HG02571 (cell line): ENCODE results near the gene VEGFC.

ENCODE experiments used
- ATAC-seq: cut with Tn5 transposase; IDR thresholded peaks from one replicate; pipeline ENCODE4 v1.9.1; 2021; ENCODE audit warnings: mild to moderate bottlenecking, moderate library complexity; ENCODE audit not compliant: unreplicated experiment

The VEGFC gene

DNA sequence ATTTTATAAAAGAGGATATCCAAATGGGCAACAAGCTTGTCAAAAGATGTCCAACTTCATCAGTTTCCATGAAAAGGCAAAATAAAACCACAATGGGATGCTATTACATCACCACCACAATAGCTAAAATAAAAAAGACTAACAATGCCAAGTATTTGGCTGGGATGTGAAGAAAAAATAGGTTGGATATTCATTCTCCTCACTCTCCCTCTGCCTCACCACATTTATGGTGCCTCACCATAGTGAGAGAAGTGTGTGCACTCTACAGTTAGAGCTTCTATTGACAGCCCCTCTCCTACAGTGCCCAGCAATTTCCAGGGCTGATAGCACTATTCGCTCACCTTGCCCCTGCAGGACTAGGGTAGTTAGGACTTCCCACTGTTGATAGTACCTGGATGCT lies 25.5 kb downstream of the VEGFC start:
- no peak for ATAC-seq

DNA sequence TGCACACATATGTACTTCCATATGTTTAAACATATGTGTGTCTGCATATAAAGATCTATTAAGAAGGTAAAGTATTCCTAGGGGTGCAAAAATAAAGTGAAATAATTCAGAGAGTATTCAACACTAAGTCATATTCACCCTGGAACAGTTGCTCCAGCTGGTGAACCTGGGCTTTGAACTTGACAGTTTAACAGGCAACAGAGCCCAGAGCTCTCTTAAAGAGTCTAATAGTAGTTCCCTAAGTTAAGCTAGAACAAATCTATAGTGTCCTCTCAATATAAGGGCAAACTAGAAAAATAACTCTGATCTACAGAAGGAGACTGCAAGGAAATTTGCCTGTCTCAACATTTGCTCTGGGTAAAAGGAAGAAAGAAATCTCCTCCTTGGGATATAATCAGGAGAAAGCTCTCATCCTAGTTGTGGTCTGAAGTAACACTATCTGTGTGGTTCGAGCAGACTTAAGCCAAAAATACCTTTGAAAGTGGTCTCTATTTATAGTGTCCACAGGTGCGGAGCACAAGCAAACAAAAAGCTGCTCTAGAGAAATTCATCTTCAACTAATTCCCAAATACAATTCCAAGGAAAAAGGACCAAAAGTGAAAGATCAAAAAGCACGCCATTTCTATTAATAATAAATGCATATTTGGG lies 29.9 kb downstream of the VEGFC start:
- ATAC-seq, result no peak

DNA sequence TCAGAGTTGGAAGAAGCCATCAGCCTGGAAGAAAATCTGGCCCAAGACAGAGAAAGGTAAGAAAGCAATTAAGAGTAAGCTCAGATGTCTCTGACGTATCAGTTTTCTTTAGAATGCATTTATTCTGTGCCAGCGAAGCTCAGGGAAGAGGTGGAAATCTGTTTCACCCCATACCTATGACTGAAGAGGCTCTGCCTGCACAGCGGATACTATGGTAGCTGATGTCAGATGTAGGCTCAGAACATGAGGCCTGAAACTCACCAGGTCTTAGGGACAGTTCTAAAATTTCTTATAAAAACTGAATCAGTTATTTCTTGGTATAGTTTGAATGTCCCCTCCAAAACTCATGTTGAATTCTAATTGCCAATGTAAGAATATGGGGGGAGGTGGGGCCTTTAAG lies 30.9 kb downstream of the VEGFC start:
- no peak for ATAC-seq

DNA sequence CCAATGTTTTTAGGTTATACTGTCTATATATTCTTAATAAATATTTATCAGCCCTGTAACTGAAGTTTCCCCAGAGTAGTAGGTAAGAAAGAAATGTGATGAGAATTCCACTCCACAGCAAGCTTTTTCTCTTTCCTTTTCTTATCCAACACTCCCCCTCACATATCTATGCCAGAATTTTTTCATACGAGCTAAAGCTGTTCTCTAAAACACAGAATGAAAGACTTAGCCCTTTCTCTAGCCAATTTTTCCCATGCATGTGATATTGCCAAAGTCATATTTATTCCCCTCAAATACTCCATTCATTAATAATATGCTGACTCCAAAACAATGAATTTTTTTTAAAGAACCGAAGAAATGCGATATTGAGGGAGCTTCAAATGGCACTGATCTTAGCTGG lies 32.3 kb downstream of the VEGFC start:
- ATAC-seq, result no peak

DNA sequence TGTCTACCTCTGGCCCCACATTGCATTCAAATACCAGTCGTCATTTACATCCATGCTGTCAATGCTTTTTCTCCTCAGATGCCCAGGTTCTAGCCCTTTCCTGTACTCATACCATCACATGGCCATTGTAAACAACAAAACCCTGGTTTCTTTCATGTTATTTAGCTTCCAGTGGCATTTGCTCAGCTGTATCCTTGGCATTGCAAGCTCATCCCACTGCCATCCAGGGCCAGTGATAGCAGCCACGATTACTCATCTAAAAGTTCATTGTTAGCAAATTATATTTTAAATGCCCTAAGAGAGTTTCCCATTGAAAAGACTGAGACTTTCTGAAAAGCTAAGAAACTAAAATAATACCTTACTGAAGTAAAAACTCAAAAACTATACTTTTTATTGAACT lies 34.0 kb downstream of the VEGFC start:
- ATAC-seq, result no peak

DNA sequence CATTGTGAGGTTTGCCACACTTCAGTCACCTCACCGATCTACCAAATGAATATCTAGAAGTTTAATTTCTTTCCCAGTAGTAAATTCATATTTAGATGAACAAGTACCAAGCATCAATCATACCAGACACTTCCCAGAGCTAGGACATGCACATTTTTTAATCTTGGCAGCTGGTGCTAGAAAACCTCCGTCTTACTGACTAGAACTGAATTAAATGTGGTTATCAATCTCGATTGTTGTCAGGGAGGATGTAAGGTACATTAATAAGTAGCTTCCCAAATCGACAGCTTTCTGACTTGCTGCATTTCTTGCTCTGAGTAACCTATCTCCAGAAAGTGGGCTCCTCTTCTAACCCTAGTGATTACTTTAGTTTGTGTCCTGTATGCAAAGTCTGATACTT lies 34.4 kb downstream of the VEGFC start:
- ATAC-seq, result no peak

DNA sequence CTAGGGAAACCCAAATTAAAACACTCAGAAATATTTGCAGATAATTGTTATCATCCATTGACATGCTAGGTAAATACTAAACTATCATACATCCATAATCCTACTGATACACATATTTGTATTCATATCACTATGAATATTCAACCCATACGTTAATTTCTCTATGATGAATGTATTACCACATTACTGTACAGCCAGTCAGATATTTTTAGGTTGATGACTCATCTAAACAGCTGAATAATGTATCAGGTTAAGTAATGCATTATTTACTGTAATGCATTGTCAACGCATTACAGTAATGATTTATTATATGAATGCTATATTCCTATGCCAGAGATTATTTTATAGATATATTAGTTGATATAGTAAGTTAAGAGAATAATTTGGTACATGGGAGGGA lies 37.1 kb downstream of the VEGFC start:
- no peak for ATAC-seq

DNA sequence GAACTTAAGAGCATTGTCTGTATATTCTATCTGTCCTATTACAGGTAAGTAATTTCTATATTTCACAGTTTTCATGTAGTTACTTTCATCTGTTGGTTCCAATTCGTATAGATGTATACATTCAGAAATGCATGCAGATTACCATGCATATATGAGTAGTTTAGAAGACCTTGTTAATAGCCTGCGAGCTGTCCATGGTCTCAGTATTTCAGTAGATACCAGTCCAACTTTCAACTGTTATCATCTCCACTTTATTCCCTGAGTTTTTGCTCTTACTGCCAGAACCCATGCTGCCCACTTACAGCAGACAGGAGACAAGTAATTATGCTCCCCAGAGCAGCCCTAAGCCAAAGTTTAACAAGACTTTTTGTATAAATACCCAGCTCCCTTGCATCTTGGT lies 37.7 kb downstream of the VEGFC start:
- ATAC-seq, result no peak

DNA sequence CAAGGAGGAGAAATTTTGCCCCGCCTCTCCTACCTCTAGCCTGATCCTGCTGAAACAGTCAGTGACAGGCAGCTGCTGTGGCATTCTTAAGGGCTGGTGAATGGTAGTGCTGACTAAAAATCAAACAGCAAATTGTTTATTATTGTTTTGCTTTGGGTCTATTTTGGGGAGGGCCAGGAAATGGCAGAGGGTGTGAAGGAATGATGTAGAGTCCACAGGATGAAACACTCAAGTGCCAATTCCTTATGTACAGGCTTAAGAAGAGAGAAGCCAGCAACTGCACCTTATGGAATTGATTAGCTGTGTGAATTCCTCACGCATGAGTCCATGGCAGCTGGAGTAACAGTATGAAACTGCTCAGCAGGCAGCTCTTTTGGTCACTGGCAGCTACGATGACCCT lies 39.7 kb downstream of the VEGFC start:
- no peak for ATAC-seq

DNA sequence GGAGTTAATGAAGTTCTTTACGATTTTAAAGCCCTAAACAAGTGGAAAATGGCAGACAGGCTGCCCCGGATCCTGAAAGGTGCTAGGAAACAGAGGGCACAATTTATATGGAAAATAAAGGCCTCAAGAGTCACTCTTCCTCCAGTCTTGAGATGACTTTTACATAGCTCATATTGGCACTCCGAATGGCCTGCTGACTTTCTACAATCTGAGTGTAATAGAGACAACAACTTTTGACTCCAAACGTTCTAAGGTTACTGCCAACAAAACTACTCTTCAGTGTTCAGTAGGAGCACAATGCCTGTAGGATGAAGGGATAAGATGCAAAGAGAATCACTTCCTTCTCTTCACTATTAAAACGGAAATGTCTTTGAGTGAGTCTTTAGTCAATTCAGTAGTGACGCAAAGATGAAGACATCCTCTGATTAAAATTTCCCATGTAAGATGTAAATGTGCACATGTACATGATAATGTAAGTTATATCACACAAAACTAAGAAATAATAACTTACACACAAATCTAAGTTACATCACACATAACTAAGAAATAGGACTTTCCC lies 40.5 kb downstream of the VEGFC start:
- no peak for ATAC-seq

DNA sequence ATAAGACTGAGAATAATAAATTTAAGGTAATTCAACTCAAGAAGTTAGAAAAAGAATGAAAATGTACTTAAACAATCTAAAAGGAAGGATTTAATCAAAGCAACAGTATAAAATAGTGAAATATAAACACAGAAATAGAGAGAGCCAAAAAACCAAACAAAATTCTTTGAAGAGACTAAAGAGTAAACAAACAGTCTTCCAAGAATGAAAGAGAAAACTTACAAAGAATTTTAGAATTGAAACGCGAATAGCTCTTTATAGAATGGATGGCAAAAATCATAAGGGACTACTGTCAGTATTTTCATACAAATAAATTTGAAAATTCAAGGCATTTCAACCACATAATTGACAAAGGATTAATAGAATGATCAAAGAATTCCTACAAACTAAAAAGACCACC lies 41.7 kb downstream of the VEGFC start:
- no peak for ATAC-seq

DNA sequence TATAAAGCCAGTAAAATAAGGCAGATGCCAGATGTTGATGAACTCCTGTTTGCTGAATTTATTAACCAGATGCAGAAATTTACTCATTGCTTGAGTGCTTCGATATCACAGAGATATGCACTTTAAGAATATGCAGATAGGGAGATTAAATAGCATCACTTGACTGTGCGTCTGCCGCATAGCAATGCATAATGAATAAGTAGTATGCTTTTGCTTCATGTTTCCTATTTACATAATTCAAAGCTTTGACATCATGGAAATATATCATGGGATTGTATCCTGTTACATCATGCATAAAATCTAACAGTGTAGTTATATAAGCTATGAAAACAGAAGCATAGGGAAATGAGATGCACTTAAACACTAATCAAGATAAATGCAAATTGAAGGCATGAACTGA lies 45.9 kb downstream of the VEGFC start:
- ATAC-seq, result no peak

DNA sequence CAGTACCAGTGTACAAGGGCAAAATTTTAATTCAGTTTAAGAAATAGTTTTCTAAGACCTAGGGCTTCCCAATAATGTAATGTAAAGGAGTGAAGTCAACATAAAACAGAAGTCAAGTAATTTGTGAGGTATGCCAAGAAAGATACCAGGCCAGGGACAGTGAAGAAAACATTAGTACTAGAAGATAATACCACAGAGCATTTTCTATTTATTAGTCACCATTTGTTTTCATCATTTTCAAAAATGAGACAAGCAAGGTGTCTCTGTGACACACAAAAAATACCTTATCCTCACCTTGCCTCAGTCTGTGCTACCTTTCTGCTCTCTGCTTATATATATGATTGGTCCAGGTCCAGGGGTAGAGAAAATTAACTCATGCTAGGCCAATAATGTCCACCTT lies 46.8 kb downstream of the VEGFC start:
- no peak for ATAC-seq

DNA sequence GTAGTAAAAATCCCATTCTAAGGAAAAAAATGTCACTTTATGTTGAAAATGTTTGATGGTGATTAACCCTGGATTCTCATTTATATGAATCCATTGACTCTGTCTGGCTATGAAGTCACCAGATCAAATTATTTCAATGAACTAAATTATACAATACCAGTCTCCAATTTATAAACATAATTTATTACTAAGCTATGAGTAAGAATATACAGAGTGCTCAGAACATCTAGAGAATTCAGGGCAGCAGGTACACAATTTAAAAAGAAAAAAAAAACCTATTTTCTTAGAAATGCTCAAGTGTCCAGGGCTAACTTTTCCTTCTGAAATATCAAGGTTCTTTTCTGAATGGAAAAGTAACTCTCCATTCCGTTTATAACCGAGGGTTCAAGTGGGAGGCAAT lies 48.6 kb downstream of the VEGFC start:
- no peak for ATAC-seq

DNA sequence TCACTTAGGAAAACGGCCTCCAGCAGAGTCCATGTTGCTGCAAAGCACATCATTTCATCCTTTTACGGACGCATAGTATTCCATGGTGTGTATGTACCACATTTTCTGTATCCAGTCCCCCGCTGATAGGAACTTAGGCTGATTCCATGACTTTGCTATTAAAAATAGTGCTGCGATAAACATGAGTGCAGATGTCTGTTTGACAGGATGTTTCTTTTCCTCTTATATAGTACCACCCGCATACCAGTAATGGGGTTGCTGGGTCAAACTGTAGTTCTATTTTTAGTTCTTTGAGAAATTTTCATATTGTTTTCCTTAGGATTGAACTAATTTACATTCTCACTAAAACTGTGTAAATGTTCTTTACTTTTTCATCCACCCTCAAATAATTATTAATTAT lies 50.5 kb downstream of the VEGFC start:
- no peak for ATAC-seq

DNA sequence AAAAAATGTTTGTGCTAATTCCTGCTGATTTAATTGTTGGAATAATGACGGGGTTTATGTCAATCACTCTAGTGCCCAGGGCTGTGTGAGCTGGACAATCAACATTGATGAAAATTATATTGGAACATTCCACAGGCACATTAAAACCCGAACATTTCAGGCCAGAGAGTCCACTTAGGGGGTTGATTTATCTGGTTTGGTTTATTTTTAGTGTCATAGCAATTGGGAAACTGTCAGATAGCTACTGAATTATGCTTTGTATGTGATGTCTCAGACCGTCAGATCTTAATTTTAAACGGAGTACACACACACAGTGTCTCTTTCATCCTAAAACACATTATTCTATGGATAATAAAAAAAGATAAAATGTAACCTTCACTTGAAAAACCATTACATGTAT lies 51.5 kb downstream of the VEGFC start:
- ATAC-seq, result no peak

DNA sequence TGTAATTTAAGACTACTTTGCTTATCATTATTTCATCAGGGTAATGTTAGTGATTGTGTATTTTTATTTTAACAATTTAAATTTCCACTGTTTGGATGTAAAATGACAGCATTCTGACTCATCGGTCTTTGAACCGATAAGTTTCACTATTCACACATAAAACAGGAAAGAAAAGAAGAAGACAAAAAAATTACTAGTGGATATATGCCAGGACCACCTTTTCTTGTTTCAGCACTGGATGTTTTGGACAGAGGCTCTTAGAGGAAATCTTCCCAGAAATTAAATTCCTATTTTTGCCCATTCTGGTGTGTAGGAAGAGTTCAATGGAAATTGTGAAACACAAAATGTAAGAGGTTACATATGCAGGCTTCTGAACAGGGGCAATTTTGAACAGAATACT lies 57.4 kb downstream of the VEGFC start:
- ATAC-seq, result no peak

DNA sequence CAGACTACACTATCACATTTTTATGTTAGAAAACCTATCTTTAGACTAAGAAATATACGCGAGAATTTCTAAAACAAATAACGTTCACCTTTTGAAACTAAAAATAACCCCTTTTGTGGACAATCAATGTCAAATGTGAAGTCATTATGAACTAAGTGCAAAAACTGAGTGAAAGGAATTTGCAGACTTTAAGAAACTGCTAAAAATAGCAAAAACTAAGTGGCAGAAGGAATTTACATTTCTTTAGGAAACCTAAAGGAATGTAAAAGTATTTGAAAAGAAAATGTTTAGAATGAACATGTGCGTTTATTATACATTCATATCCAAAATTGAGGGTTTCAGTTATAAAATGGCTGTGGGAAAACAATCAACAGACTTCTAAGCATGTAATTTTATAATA lies 58.3 kb downstream of the VEGFC start:
- ATAC-seq, result no peak

DNA sequence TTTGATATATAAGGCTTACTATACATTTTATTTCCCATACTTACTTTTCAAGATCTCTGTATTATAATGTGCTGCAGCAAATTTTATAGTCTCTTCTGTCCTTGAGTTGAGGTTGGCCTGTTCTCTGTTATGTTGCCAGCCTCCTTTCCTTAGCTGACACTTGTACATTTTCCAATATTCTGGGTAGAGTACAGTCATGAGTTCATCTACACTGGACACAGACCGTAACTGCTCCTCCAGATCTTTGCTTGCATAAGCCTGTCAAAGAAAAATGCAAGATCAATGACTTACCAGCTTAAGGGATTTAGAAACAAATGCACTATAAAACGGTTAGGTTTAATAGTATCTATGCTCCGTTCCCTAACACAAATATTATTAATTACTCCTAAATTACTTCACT lies 63.2 kb downstream of the VEGFC start:
- ATAC-seq, result no peak

DNA sequence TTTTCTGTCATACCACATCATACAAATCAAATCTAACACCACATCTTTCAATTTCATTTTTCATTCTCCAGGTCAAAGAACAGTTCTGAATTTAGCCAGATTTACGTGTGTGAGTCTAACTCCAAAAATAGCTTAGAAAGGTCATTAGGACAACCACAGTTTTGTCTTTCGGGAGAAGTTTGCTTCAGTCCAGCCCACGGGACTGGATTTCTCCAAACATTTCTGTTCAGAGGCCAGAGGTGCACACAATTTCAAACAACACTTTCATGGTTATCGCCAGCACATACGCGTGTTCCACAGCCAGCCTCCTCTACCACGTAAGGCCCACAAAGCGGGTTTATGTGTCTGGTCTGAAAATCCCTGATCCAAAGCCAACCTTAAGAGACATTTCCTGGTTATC lies 65.9 kb downstream of the VEGFC start:
- ATAC-seq, result no peak

DNA sequence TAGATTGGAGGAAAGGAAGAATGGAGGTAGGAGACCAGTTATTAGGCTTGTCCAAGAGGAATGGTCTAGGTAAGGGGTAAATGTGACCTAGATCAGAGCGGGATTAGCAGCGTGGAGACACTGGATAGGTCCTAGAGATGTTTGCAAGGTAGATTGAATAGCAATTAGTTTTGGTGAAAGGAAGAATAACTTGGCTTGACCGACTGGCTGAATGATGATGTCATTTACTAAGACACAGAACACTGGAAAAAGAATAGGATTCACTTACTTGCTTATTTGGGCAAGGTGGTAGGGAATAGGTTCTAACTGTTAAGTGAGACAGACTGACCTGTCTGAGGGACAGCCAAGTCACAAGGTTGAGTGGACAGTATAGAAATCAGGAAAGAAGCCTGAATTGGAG lies 71.3 kb downstream of the VEGFC start:
- no peak for ATAC-seq

DNA sequence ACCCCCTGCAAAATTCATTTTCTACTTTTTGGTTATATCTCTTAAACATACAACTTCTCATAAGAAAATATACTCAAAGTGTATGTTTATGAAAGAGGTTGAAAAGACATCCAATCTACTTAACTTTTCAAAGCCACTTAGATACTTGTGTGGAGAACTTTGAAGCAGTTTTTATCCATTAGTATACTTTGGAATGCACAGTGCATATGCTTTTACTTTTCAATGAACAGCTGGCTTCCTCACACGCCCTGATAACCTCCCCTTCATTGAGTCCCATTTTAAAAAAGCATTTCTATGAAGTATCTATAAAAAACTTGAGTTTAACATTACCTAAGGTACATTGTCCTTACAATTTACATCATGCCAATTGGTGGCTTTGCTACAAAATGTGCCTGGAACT lies 73.8 kb downstream of the VEGFC start:
- ATAC-seq, result no peak

DNA sequence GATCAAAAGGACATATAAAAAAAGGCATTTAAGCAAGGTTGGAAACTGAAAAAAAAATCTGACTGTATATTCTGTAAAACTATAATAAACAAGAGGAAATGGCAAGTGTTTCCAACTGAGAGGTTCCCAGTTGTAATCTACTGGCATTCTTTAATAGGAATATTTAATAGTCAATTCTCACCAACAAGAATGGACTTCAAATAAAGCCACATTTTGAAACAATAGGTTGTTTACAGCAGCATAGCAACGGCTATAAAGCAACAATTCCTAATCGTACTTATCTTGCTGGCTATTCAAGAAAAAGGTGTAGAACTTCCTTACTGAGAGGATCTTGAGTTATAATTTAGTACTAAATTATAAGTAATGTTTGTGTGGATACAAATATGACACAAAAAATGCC lies 75.5 kb downstream of the VEGFC start:
- no peak for ATAC-seq
